Measurements from ENCODE around the gene AOAH. TPM values are rescaled to one million over a fixed set of nuclear protein-coding genes. Genes with fewer than 3 reads are reported as not detected.

AOAH gene
- total RNA-seq, 1 donor from 2014 or later = 2.4 TPM

DNA sequence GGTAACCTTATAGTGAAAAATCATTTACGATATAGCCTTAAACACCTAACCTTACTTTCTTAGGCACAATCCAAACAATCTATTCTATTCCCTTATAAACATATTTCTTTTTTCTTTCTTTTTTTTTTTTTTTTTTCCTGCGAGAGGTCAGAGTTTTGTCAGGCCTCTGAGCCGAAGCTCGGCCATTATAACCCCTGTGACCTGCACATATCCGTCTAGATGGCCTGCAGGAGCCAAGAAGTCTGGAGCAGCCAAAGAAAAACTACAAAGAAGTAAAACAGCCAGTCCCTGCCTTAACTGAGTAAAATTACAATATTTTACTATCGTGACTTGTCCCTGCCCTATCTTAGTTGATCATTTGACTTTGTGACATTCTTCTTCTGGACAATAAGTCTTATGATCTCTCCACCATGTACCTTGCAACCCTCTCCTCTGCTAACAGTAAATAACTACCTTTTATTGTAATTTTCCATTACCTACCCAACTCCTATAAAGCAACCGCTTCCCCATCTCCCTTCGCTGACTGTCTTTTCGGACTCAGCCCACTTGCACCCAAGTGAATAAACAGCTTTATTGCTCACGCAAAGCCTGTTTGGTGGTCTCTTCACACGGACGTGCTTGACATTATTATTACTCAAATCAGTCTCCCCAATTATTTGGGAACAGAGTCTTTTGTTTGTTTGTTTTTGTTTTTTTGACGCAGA, 64.5 kb downstream of the AOAH start:
- TF ChIP-seq, protein P1, sequence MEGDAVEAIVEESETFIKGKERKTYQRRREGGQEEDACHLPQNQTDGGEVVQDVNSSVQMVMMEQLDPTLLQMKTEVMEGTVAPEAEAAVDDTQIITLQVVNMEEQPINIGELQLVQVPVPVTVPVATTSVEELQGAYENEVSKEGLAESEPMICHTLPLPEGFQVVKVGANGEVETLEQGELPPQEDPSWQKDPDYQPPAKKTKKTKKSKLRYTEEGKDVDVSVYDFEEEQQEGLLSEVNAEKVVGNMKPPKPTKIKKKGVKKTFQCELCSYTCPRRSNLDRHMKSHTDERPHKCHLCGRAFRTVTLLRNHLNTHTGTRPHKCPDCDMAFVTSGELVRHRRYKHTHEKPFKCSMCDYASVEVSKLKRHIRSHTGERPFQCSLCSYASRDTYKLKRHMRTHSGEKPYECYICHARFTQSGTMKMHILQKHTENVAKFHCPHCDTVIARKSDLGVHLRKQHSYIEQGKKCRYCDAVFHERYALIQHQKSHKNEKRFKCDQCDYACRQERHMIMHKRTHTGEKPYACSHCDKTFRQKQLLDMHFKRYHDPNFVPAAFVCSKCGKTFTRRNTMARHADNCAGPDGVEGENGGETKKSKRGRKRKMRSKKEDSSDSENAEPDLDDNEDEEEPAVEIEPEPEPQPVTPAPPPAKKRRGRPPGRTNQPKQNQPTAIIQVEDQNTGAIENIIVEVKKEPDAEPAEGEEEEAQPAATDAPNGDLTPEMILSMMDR (IDR thresholded peaks at IDR 0.05) = no peak
- H3K27me3 Mint-ChIP-seq = no peaks in the 10 kb centered on the region
- CTCF ChIA-PET = no interaction called here
- POLR2A ChIA-PET = no interaction called here
- no peak for ATAC-seq (ENCODE audit: low read depth)
- no peak for DNase-seq
- intact Hi-C loops (cut with micrococcal nuclease) = no loop called here
- H3K4me1 Mint-ChIP-seq = no peaks in the 10 kb centered on the region
- H3K4me3 Mint-ChIP-seq = no peak overlapping the region
- H3K36me3 Mint-ChIP-seq (ENCODE audit: low read depth) = no peaks in the 10 kb centered on the region
- H3K9me3 Mint-ChIP-seq = no peaks in the 10 kb centered on the region
- no peak overlapping the region for H3K27ac Mint-ChIP-seq

DNA sequence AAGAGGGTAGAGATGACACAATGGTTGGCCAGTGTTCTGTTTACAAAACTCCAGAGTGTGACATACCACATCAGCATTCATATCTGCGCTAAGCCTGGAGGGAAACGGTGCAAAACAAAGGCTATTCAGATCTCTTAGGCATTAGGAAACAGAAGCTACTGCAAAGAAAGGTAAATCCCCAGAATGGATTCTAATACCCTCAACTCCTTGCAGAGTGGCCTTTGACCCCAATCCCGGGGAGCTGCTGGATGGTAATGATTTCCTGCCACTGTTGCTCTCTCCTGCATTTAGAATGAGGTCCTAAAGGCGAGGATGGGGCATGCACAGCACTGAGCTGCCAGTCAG, 65.2 kb downstream of the AOAH start:
- ATAC-seq (ENCODE audit: low read depth) (no peak), DNase-seq (no peak)
- Mint-ChIP-seq H3K4me1 (no peaks in the 10 kb centered on the region), H3K27ac (no peak overlapping the region), H3K4me3 (no peak overlapping the region), H3K9me3 (no peaks in the 10 kb centered on the region), H3K27me3 (no peaks in the 10 kb centered on the region), H3K36me3 (ENCODE audit: low read depth) (no peaks in the 10 kb centered on the region)
- CTCF ChIA-PET = no interaction called here
- TF ChIP-seq, protein P1 (IDR thresholded peaks at IDR 0.05) = no peak
- POLR2A ChIA-PET = no interaction called here
- intact Hi-C loops (cut with micrococcal nuclease) = no loop called here

DNA sequence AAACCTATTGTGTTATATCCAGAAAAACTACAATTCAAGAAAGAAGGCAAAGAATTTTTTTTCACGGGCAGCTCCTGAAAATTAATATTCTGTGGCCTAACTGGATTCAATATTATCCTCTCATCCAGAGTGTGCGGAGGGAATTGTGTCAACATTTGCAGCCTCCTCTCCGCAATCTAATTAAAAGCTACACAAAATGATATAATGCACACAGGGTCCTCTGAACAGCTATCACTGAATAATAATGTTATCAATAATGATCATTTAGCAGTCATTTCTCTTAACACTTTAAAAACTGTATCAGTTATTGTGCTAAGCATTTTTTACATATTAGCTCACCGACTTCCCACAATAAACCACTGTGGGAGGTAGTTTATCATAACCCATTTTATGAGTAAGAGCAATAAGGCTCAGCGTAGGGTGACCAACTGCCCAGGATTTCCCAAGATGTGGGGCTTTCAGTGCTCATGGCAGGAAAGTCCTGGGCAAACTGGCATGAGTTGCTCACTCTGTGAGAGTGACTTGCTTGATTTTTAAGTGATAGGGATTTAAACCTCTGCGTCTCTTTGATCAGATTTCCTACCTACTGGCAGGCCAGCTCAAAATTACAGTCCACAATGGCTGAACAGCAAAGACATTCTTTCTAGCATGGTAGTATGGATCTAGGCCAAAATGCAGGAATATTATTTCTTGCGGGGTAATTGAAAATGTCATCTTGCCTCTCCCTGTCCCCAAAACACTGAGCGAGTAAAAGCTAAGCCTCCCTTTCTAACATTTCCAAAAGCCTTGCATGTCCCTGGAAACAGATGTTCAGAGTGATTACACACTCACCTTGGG, 65.7 kb downstream of the AOAH start:
- ChIA-PET POLR2A (no interaction called here), CTCF (no interaction called here)
- H3K27me3 Mint-ChIP-seq = no peaks in the 10 kb centered on the region
- H3K36me3 Mint-ChIP-seq (ENCODE audit: low read depth) = no peaks in the 10 kb centered on the region
- no peaks in the 10 kb centered on the region for H3K9me3 Mint-ChIP-seq
- intact Hi-C loops (cut with micrococcal nuclease) = no loop called here
- no peaks in the 10 kb centered on the region for H3K4me1 Mint-ChIP-seq
- ATAC-seq (ENCODE audit: low read depth) = no peak
- TF ChIP-seq, protein P1 (IDR thresholded peaks at IDR 0.05) = no peak
- no peak for DNase-seq
- H3K27ac Mint-ChIP-seq = no peak overlapping the region
- no peak overlapping the region for H3K4me3 Mint-ChIP-seq

DNA sequence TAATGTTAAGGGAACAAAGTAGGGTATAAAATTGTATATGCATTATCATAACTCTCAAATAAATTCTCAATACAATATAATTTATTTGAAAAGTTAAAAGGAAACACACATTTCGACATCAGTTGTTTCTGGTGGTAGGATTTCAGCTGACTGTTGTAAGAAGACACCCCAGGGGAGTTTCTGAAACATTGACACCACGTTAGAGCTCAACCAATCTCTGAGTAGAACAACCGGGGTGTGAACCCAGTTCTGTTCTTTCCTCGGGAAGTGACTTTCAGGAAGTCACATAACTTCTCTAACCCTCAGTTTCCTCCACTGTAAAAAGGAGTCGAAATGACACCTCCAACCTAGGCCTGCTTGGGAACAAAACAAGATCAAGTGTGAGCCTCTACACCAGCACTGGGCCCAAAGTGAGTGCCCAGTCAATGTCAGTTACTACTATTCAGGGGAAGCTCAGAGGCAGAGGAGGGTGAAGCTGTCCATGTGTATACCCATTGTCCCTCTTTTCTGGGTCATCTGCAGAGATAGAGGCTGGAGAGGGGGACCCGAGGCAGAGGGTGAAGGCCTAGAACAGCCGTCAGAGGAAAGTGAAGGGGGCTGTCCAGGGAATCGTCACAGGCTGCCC, 67.1 kb downstream of the AOAH start:
- H3K27ac Mint-ChIP-seq = no peak overlapping the region

DNA sequence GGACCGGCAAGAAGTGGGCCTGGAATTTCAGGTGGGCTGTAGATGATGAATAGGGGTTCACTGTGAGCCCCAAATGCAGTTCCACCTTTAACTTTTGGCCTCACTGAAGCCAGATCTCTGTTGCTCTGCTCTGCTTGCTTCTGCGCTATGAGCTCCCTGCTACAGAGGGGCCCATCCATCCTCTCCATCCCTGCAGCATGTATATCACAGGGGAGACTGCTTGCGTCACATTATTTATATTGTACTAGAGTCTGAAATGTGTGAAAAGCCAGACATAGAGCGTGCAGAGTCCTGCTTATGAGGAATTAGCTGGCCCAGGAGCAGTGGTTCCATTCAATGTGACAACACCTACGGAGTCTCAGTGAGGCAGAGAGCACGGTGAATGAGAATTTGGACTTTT, 69.9 kb downstream of the AOAH start:
- intact Hi-C loops (cut with micrococcal nuclease) = no loop called here
- Mint-ChIP-seq H3K27me3 (no peaks in the 10 kb centered on the region), H3K36me3 (ENCODE audit: low read depth) (no peaks in the 10 kb centered on the region), H3K27ac (no peak overlapping the region), H3K4me1 (no peaks in the 10 kb centered on the region), H3K9me3 (no peaks in the 10 kb centered on the region), H3K4me3 (no peak overlapping the region)
- ChIA-PET POLR2A (no interaction called here), CTCF (no interaction called here)
- ATAC-seq (ENCODE audit: low read depth) (no peak), DNase-seq (no peak)
- TF ChIP-seq, protein P1 (IDR thresholded peaks at IDR 0.05) = no peak

More for the DNA sequence above, 67.1 kb downstream of the AOAH start:
- Mint-ChIP-seq H3K4me1 (no peaks in the 10 kb centered on the region), H3K36me3 (ENCODE audit: low read depth) (no peaks in the 10 kb centered on the region), H3K4me3 (no peak overlapping the region), H3K27me3 (no peaks in the 10 kb centered on the region), H3K9me3 (no peaks in the 10 kb centered on the region)
- intact Hi-C loops (cut with micrococcal nuclease) = no loop called here
- ChIA-PET CTCF (no interaction called here), POLR2A (no interaction called here)
- TF ChIP-seq, protein P1 (IDR thresholded peaks at IDR 0.05) = no peak
- DNase-seq (no peak), ATAC-seq (ENCODE audit: low read depth) (no peak)

All from activated B cell treated with CpG ODN at 0.5 μM for 24 hours (primary cell).